Left ventricle myocardium inferior (tissue), 1 donor: Measurements from ENCODE around the gene MYO5C. TPM values are rescaled to one million over a fixed set of nuclear protein-coding genes. Genes with fewer than 3 reads are reported as not detected.

ENCODE experiments used
- DNase-seq: peaks from one replicate; pipeline ENCODE4 v3.0.0-alpha.2; 2020
- H3K27ac ChIP-seq: fragments of 200-600 bp; replicated peaks from 2 replicates; pipeline ENCODE4 v1.8.0; 2021
- H3K27me3 ChIP-seq: fragments of 200-600 bp; 2 replicates; pipeline ENCODE4 v1.8.0; 2021; ENCODE audit warnings: low read depth
- H3K36me3 ChIP-seq: fragments of 200-600 bp; 2 replicates; pipeline ENCODE4 v1.8.0; 2021
- H3K4me1 ChIP-seq: fragments of 200-600 bp; 2 replicates; pipeline ENCODE4 v1.8.0; 2021
- H3K4me3 ChIP-seq: fragments of 200-600 bp; 2 replicates; pipeline ENCODE4 v1.8.0; 2021; ENCODE audit warnings: mild to moderate bottlenecking, moderate library complexity
- H3K9me3 ChIP-seq: fragments of 200-600 bp; replicated peaks from 2 replicates; pipeline ENCODE4 v1.8.0; 2021
- CTCF ChIP-seq: fragments of 200-600 bp; IDR thresholded peaks from 2 replicates; pipeline ENCODE4 v1.8.0; 2021; ENCODE audit warnings: antibody characterized with exemption, mild to moderate bottlenecking, borderline replicate concordance
- intact Hi-C: fragments of 100-400 bp; cut with micrococcal nuclease; formaldehyde crosslinking; loops from one replicate; pipeline ENCODE4 v1.11.0; 2022
- total RNA-seq: library from RNA; stranded (reverse); fragmentation: NEBNext Ultra II Directional; extraction: Animal tissue kit (Norgen Biotek cat#: 25700); gene quantifications from one replicate; pipeline ENCODE4 v1.2.1, GENCODE V29; 2021
- donor health status: DM: no; HTN: yes; CAD: no; lungs with severe emphysema.

Gene MYO5C
- total RNA-seq, 1 donor from 2014 or later, result 2.9 TPM

GRCh38 chr15:52306270-52306669, 10.7 kb upstream of the MYO5C start:
- no peaks in the 10 kb centered on the region for H3K36me3 ChIP-seq
- no peak overlapping the region for H3K4me3 ChIP-seq
- intact Hi-C loops, result loop anchor here (10.0 kb wide), 1 partner anchor 221 kb away; no protein-coding TSS in a partner anchor
- H3K27me3 ChIP-seq, result no peaks in the 10 kb centered on the region
- no peaks in the 10 kb centered on the region for H3K9me3 ChIP-seq
- no peak overlapping the region for H3K27ac ChIP-seq
- peaks cover 12% of the 10 kb centered on the region for H3K4me1 ChIP-seq
- DNase-seq, result no peak
- no peak for TF ChIP-seq CTCF

- no peak for DNase-seq
- Histone ChIP-seq H3K4me1 (no peaks in the 10 kb centered on the region), H3K27me3 (no peaks in the 10 kb centered on the region), H3K27ac (no peak overlapping the region), H3K9me3 (no peaks in the 10 kb centered on the region), H3K4me3 (no peak overlapping the region), H3K36me3 (no peaks in the 10 kb centered on the region)
- no peak for TF ChIP-seq CTCF
- intact Hi-C loops, result loop anchor here (10.0 kb wide), 1 partner anchor 218 kb away; no protein-coding TSS in a partner anchor
Observed at GRCh38 chr15:52303093-52303772, 7.6 kb upstream of the MYO5C start.

GRCh38 chr15:52301265-52301847, 5.8 kb upstream of the MYO5C start:
- no peak for DNase-seq
- Histone ChIP-seq H3K36me3 (no peaks in the 10 kb centered on the region), H3K27me3 (no peaks in the 10 kb centered on the region), H3K27ac (no peak overlapping the region), H3K4me1 (peaks cover 1% of the 10 kb centered on the region), H3K9me3 (no peaks in the 10 kb centered on the region), H3K4me3 (no peak overlapping the region)
- intact Hi-C loops, result loop anchor here (10.0 kb wide), 1 partner anchor 217 kb away; no protein-coding TSS in a partner anchor
- TF ChIP-seq CTCF, result no peak

- intact Hi-C loops, result no loop called here
- peaks cover 17% of the 10 kb centered on the region for H3K27me3 ChIP-seq
- H3K27ac ChIP-seq, result peak overlapping the region; percentile 61
- peak overlapping the region; percentile 79 for H3K4me3 ChIP-seq
- no peaks in the 10 kb centered on the region for H3K9me3 ChIP-seq
- TF ChIP-seq CTCF, result no peak
- H3K36me3 ChIP-seq, result no peaks in the 10 kb centered on the region
- DNase-seq, result no peak
- peaks cover 19% of the 10 kb centered on the region for H3K4me1 ChIP-seq
Observed at GRCh38 chr15:52294881-52295420, 653 bp downstream of the MYO5C start.

- Histone ChIP-seq H3K4me3 (no peak overlapping the region), H3K36me3 (no peaks in the 10 kb centered on the region), H3K27ac (no peak overlapping the region), H3K27me3 (peaks cover 17% of the 10 kb centered on the region), H3K9me3 (no peaks in the 10 kb centered on the region), H3K4me1 (peaks cover 19% of the 10 kb centered on the region)
- no peak for TF ChIP-seq CTCF
- intact Hi-C loops, result no loop called here
- no peak for DNase-seq
Observed at GRCh38 chr15:52292780-52293392, 2.7 kb downstream of the MYO5C start.
